ENCODE measurements around the gene DLEC1.

DLEC1 gene

DNA sequence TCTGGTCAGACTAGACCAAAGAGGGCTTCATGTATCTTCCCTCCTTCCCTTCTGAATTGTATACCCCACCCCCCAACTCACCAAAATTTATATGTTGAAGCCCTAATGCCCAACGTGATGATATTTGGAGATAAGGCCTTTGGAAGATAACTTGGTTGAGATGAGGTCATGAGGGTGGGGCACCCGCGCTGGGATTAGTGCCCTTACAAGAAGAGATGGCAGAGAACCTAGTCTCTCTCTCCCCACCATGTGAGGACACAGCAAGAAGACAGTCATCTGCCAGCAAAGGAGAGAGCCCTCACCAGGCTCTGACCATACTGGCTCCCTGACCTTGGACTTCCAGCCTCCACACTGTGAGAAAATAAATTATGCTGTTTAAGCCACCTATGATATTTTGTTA lies 23.0 kb upstream of the DLEC1 start:
- ATAC-seq = no peak
- TF ChIP-seq ISL1 (CRISPR knock-in tag; IDR thresholded peaks at IDR 0.05) (no peak), GLIS3 (CRISPR knock-in tag; IDR thresholded peaks at IDR 0.05) (no peak)

DNA sequence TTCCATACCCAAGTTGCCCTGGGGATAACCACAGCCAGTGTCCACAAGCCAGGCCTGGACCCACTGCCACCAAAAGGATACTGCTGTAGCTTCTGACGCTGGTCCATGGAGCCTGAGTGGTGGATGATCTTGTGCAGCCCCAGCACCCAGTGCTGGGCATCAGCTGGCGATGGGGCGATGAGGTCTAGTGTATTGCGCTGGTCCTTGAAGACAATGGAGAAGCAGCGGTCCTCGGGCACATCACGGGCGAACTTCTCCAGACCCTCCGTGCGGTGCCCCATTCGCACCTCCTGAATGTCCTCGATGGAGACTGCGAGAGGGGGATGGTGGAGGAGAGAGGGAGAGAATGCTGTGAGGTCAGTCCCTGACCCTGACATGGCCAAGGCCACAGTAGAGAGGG lies 22.6 kb upstream of the DLEC1 start:
- TF ChIP-seq, protein P1, sequence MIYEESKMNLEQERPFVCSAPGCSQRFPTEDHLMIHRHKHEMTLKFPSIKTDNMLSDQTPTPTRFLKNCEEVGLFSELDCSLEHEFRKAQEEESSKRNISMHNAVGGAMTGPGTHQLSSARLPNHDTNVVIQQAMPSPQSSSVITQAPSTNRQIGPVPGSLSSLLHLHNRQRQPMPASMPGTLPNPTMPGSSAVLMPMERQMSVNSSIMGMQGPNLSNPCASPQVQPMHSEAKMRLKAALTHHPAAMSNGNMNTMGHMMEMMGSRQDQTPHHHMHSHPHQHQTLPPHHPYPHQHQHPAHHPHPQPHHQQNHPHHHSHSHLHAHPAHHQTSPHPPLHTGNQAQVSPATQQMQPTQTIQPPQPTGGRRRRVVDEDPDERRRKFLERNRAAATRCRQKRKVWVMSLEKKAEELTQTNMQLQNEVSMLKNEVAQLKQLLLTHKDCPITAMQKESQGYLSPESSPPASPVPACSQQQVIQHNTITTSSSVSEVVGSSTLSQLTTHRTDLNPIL (CRISPR knock-in tag; IDR thresholded peaks at IDR 0.05; ENCODE audit: low read depth) = no peak
- no peak for TF ChIP-seq SNAI2 (CRISPR knock-in tag; IDR thresholded peaks at IDR 0.05)
- no peak for TF ChIP-seq ZFP3 (CRISPR knock-in tag; IDR thresholded peaks at IDR 0.05)
- no peak for TF ChIP-seq GLIS3 (CRISPR knock-in tag; IDR thresholded peaks at IDR 0.05)
- no peak for TF ChIP-seq ZC3H10 (CRISPR knock-in tag; IDR thresholded peaks at IDR 0.05)
- TF ChIP-seq, protein P2, sequence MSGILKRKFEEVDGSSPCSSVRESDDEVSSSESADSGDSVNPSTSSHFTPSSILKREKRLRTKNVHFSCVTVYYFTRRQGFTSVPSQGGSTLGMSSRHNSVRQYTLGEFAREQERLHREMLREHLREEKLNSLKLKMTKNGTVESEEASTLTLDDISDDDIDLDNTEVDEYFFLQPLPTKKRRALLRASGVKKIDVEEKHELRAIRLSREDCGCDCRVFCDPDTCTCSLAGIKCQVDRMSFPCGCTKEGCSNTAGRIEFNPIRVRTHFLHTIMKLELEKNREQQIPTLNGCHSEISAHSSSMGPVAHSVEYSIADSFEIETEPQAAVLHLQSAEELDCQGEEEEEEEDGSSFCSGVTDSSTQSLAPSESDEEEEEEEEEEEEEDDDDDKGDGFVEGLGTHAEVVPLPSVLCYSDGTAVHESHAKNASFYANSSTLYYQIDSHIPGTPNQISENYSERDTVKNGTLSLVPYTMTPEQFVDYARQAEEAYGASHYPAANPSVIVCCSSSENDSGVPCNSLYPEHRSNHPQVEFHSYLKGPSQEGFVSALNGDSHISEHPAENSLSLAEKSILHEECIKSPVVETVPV (CRISPR knock-in tag; IDR thresholded peaks at IDR 0.05) = no peak
- TF ChIP-seq TOX (CRISPR knock-in tag; IDR thresholded peaks at IDR 0.05; ENCODE audit: borderline replicate concordance) = no peak
- no peak for TF ChIP-seq ZFP30 (CRISPR knock-in tag; IDR thresholded peaks at IDR 0.05)
- TF ChIP-seq TCF4 (CRISPR knock-in tag; IDR thresholded peaks at IDR 0.05; ENCODE audit: borderline replicate concordance) = no peak
- TF ChIP-seq ARNTL (CRISPR knock-in tag; IDR thresholded peaks at IDR 0.05; ENCODE audit: borderline replicate concordance, low read depth) = no peak
- TF ChIP-seq PPARA (CRISPR knock-in tag; IDR thresholded peaks at IDR 0.05; ENCODE audit: borderline replicate concordance) = no peak
- no peak for TF ChIP-seq CSDC2 (CRISPR knock-in tag; IDR thresholded peaks at IDR 0.05)
- no peak for TF ChIP-seq ISL1 (CRISPR knock-in tag; IDR thresholded peaks at IDR 0.05)
- TF ChIP-seq RARB (CRISPR knock-in tag; IDR thresholded peaks at IDR 0.05) = no peak
- no peak for TF ChIP-seq ESRRG (CRISPR knock-in tag; IDR thresholded peaks at IDR 0.05)
- TF ChIP-seq, protein P3, sequence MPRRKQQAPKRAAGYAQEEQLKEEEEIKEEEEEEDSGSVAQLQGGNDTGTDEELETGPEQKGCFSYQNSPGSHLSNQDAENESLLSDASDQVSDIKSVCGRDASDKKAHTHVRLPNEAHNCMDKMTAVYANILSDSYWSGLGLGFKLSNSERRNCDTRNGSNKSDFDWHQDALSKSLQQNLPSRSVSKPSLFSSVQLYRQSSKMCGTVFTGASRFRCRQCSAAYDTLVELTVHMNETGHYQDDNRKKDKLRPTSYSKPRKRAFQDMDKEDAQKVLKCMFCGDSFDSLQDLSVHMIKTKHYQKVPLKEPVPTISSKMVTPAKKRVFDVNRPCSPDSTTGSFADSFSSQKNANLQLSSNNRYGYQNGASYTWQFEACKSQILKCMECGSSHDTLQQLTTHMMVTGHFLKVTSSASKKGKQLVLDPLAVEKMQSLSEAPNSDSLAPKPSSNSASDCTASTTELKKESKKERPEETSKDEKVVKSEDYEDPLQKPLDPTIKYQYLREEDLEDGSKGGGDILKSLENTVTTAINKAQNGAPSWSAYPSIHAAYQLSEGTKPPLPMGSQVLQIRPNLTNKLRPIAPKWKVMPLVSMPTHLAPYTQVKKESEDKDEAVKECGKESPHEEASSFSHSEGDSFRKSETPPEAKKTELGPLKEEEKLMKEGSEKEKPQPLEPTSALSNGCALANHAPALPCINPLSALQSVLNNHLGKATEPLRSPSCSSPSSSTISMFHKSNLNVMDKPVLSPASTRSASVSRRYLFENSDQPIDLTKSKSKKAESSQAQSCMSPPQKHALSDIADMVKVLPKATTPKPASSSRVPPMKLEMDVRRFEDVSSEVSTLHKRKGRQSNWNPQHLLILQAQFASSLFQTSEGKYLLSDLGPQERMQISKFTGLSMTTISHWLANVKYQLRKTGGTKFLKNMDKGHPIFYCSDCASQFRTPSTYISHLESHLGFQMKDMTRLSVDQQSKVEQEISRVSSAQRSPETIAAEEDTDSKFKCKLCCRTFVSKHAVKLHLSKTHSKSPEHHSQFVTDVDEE (CRISPR knock-in tag; IDR thresholded peaks at IDR 0.05) = no peak
- TF ChIP-seq ZNF8 (CRISPR knock-in tag; IDR thresholded peaks at IDR 0.05) = no peak
- TF ChIP-seq OSR1 (CRISPR knock-in tag; IDR thresholded peaks at IDR 0.05) = no peak
- TF ChIP-seq ZNF565 (CRISPR knock-in tag; conservative IDR thresholded peaks at IDR 0.05; ENCODE audit: low read depth) = no peak
- no peak for ATAC-seq

DNA sequence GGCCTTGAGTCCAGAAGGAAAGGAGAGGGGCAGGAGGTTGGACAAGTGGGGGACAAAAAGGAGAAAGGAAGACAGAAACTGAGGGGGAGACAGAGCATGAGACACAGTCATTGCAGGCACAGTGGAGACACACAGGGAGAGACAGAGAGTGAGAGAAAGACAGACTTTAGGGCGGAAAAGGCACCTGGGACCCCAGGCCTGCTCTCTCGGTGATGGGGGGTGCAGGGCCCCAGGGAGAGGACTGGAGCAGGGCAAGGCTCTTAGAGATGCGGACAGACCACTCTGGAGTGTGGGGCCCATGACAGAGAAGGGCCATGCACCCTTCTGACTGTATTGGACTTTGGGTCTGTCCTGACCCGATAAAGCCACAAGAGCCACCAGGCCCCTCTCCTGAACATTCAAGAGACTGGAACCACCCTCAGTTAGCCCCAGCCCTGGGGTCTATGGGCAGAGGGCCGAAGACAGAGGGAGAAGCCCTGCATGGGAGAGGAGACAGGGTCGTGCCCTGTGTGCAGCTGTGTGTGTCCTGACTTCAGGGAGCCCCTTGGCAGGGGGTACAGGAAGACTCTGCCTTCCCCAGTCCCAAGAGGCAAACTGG lies 22.1 kb upstream of the DLEC1 start:
- TF ChIP-seq BACH2 (CRISPR knock-in tag; IDR thresholded peaks at IDR 0.05; ENCODE audit: borderline replicate concordance) (no peak), ZFP30 (CRISPR knock-in tag; IDR thresholded peaks at IDR 0.05) (no peak), ISL1 (CRISPR knock-in tag; IDR thresholded peaks at IDR 0.05) (no peak), ESRRG (CRISPR knock-in tag; IDR thresholded peaks at IDR 0.05) (no peak), ZNF70 (CRISPR knock-in tag; IDR thresholded peaks at IDR 0.05) (no peak), CSDC2 (CRISPR knock-in tag; IDR thresholded peaks at IDR 0.05) (no peak), ZFP3 (CRISPR knock-in tag; IDR thresholded peaks at IDR 0.05) (no peak), ZNF565 (CRISPR knock-in tag; conservative IDR thresholded peaks at IDR 0.05; ENCODE audit: low read depth) (no peak)
- no peak; the same call in 2 of the 3 replicates for ATAC-seq

DNA sequence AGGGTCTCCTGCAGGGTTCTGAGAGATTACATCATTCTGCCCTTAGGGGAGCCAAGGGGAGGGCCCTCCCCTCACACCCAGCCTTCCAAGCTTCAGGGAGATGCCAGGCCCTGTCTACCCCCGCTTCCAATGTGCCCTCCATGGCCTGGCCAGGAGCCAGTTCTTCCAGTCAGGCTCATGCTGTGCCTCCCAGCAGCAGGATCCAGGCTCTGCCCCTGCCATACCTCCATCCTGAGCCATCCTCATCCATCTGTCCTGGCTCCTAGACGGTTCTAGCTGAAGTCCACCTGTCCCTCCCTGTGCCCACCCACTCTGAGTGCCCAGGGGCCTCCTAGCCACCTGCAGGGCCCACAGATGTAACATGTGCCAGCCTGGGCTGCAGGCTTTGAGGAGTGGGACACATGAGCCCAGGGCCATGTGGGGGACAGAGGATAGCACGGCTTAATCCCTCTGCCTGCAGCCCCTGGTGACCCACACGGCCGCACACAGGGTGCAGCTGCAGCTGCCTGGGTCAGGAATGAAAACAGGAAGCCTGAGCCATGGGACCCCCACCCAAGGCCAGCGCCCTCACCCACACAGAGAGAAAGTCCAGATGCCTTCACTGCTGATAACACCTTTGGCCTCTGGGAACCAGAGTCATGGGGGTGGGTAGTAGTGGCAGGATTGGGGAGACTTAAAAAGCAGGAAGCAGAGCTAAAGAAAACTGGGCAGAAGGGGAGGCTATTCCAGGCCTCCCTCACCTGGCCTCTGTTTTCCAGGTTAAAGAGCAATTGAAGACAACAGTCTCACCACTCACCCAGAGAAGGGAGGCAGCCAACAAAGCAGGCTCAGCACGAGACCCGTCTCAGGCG lies 21.3 kb upstream of the DLEC1 start:
- ATAC-seq = no peak; the same call in 2 of the 3 replicates
- TF ChIP-seq ZFP3 (CRISPR knock-in tag; IDR thresholded peaks at IDR 0.05) (no peak), ZNF70 (CRISPR knock-in tag; IDR thresholded peaks at IDR 0.05) (no peak), ZFP30 (CRISPR knock-in tag; IDR thresholded peaks at IDR 0.05) (no peak), TOX (CRISPR knock-in tag; IDR thresholded peaks at IDR 0.05; ENCODE audit: borderline replicate concordance) (no peak), ESRRG (CRISPR knock-in tag; IDR thresholded peaks at IDR 0.05) (no peak)
- TF ChIP-seq, protein P2 (CRISPR knock-in tag; IDR thresholded peaks at IDR 0.05) = no peak
- TF ChIP-seq, protein P3 (CRISPR knock-in tag; IDR thresholded peaks at IDR 0.05) = no peak
- TF ChIP-seq, protein P4, sequence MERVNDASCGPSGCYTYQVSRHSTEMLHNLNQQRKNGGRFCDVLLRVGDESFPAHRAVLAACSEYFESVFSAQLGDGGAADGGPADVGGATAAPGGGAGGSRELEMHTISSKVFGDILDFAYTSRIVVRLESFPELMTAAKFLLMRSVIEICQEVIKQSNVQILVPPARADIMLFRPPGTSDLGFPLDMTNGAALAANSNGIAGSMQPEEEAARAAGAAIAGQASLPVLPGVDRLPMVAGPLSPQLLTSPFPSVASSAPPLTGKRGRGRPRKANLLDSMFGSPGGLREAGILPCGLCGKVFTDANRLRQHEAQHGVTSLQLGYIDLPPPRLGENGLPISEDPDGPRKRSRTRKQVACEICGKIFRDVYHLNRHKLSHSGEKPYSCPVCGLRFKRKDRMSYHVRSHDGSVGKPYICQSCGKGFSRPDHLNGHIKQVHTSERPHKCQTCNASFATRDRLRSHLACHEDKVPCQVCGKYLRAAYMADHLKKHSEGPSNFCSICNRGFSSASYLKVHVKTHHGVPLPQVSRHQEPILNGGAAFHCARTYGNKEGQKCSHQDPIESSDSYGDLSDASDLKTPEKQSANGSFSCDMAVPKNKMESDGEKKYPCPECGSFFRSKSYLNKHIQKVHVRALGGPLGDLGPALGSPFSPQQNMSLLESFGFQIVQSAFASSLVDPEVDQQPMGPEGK (CRISPR knock-in tag; IDR thresholded peaks at IDR 0.05; ENCODE audit: borderline replicate concordance) = no peak

All from SK-N-SH treated with all-trans-retinoic acid at 6 μM for 48 hours (cell line).